GM20000 (cell line): ENCODE measurements around the gene CDK2.
"Not testable (repeated sequence)": the region's sequence is repeated elsewhere in the genome, so short reads cannot be mapped to it uniquely, and the experiment has no call there.

Experiments
- DNase-seq: peaks from one replicate; pipeline ENCODE4 v3.0.0; 2012; ENCODE audit warnings: low spot score
- TF ChIP-seq, protein P1 (sequence below): IDR thresholded peaks from 2 replicates; pipeline ENCODE4 v1.5.1; 2012; ENCODE audit warnings: mild to moderate bottlenecking, control low read depth; ENCODE audit errors: extremely low read depth, missing control alignments

The CDK2 gene

DNA sequence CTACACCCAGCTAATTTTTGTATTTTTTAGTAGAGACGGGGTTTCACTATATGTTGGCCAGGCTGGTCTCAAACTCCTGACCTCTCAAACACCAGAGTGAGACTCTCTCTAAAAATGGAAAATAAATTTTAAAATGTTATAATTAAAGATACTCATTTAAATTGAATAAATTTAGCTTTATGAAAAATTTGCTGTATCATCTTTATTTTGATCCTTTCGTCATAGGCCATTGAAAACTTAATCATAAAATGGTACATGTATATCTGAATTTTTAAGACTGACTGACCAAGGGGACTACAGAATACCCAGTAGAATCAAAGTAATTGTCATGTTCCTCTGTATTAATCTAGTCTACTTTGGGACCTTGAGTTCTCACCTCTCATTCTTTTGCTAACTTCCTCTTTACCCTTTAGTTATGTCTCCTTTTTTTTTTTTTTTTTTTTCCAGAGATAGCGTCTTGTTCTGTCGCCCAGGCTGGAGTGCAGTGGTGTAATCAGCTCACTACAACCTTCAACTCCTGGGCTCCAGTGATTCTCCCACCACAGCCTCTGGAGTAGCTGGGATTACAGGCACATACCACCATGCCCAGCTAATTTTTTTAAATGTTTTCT, 16.7 kb downstream of the CDK2 start:
- TF ChIP-seq, protein P1, sequence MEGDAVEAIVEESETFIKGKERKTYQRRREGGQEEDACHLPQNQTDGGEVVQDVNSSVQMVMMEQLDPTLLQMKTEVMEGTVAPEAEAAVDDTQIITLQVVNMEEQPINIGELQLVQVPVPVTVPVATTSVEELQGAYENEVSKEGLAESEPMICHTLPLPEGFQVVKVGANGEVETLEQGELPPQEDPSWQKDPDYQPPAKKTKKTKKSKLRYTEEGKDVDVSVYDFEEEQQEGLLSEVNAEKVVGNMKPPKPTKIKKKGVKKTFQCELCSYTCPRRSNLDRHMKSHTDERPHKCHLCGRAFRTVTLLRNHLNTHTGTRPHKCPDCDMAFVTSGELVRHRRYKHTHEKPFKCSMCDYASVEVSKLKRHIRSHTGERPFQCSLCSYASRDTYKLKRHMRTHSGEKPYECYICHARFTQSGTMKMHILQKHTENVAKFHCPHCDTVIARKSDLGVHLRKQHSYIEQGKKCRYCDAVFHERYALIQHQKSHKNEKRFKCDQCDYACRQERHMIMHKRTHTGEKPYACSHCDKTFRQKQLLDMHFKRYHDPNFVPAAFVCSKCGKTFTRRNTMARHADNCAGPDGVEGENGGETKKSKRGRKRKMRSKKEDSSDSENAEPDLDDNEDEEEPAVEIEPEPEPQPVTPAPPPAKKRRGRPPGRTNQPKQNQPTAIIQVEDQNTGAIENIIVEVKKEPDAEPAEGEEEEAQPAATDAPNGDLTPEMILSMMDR, result no peak
- DNase-seq, result no peak

DNA sequence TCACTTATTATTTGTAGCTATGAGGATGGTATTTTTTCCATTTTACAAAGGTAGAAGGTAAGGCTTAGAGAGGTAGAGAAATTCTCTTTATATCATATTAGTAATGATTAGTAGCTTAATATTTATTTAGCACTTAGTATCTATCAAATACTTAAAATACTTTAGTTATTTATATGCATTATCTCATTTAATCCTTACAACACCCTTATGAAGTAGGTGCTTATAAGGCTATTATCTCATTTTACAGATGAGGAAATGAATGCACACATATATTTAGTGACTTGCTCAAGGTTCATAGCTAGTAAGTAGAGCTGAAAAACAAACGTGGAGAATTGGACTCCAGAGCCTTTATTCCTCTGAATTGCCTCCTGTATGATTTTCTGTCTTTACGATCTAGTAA, 18.2 kb downstream of the CDK2 start:
- no peak for DNase-seq
- TF ChIP-seq, protein P1, result no peak

DNA sequence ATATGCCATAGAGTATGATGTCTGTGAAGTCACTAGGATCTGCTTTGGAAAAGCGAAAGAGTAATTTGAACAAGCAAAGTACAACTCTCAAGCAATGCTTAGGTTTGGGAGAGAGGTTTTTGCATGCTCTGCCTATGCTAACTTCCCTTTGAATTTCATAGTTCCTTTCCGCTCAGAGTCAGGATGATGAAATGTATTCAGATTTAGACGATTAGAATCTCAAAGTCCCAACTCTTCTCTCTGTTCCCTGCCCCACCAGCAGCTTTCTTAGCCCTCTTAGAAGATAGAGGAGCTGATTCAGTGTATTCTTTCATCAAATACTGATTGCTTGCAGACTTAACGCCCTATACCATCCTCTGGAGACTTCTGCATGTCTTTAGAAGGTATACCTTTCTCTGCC, 18.7 kb downstream of the CDK2 start:
- DNase-seq, result no peak
- TF ChIP-seq, protein P1, result no peak

DNA sequence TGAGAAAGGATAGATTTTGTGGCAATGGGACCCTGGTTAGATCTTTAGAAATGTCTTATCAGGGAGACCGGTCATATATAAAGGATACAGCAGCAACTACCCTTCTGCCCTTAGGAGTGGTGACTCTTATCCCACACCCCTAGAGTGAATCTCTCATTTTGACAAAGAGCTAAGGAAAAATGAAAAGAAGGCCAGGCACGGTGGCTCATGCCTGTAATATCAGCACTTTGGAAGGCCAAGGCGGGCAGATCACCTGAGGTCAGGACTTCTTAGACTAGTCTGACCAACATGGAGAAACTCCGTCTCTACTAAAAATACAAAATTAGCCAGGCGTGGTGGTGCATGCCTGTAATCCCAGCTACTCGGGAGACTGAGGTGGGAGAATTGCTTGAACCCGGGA, 19.3 kb downstream of the CDK2 start:
- not testable (repeated sequence) for DNase-seq

DNA sequence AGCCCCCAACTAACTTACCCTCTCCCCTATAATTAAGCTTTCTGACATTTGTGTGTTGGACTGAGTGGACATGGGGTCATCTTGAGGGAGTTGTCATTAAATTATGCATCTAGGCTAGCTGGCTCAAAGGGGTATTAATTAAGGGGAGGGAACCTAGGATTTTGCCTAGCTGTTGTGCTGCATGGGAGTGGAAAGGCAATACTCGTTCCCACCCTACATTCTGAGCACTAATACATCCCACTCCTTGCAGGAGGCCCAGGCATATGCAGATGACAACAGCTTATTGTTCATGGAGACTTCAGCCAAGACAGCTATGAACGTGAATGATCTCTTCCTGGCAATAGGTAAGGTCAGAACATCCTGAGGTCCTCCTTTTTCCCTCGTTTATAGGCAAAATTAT, 24.5 kb downstream of the CDK2 start:
- TF ChIP-seq, protein P1, result no peak

DNA sequence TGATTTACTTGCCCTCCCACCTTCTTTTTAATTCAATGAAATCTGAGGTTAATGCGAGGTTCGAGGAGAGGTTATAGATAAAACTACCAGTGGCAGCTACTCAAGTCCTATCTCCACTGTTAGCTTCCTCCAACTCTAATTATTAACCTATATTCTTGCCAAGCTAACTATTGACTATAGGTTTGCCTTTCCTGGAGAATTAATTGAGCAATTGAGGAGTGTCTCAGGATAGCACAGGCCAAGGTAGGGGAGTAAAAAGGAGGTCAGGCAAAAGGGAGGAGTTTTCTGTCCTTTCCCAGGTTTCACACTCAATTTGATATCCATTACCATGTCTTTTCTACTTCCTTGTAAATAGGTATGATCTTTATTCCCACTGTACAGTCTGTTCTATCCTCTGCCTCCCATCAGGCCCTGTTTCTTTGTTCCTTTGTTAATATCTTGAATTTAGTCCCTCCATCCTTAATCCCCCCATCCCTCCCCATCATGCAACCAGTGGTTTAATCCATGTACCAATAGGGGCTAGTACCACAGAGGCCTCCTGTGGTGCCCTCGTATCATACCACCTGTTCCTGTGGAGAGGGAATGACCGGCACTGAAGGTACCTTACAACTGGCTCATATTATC, 26.7 kb downstream of the CDK2 start:
- no peak for DNase-seq
- TF ChIP-seq, protein P1, result no peak

More for the DNA sequence above, 24.5 kb downstream of the CDK2 start:
- no peak for DNase-seq

DNA sequence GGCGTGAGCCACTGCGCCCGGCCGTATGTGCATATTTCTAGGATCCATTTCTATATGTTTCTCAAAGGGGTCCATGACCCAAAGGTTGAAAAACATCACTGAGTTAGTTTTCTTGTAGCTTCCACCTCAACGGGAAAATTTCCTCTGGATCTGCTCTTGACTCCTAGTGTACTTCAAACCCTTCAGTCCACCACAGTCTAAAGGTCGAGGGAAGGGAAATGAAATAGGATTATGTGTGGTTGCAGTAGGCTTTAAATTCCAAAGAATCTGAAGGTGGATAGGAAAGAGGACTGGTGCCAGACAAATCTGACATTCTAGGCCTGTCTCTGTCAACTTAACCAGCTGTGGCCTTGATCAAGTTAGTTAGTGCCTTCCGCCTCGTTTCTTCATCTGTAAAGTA, 28.7 kb downstream of the CDK2 start:
- TF ChIP-seq, protein P1, result no peak
- DNase-seq, result no peak

DNA sequence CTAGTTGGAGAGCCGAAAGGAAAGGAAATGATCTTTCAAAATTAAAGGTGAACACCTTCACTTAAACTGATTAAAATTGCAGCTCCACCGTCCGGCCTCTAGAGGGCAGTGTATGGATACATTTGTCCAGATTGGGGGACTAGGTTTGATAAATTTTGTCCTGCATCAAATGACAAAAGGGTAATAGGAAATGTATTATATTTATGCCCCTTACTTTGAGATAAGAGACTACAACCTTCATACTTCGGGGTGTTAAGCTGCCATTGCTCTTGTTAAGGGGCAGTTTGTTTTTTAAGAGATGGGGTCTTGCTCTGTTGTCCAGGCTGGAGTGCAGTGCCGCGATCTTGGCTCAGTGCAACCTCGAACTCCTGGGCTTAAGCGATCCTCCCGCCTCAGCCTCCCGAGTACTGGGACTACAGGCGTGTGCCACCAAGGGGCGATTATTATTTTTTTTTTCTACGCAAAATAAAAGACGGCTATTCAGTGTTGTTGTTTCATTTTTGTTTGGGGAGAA, 29.6 kb downstream of the CDK2 start:
- TF ChIP-seq, protein P1, result peak; percentile 70
- peak; percentile 69 for DNase-seq
